HG03575 (cell line): ENCODE results near the gene C1QTNF12.

Experiments used
- ATAC-seq: cut with Tn5 transposase; IDR thresholded peaks from one replicate; pipeline ENCODE4 v1.9.1; 2021; ENCODE audit not compliant: unreplicated experiment, insufficient number of reproducible peaks, low FRiP score; ENCODE audit errors: extremely low read depth

The C1QTNF12 gene

DNA sequence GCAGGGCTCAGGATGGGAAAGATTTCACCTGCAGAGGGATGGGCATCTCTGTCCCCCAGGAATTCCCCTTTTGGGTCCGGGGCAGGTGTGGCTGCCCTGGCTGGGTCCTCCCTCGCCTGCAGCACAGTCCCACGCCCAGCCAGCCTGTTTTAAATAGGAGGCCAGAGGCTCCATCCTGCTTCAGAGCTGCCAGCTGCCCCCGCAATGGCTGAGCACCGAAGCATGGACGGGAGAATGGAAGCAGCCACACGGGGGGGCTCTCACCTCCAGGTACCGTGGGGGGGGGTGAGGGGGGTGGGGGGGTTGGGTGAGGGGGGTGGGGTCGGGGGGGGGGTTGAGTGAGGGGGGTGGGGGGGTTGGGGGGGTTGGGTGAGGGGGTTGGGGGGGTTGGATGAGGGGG is 37.3 kb upstream of the C1QTNF12 start:
- ATAC-seq, result no peak

- ATAC-seq, result no peak
These were observed 36.5 kb upstream of the C1QTNF12 start for GRCh38 chr1:1282998-1283397.

DNA sequence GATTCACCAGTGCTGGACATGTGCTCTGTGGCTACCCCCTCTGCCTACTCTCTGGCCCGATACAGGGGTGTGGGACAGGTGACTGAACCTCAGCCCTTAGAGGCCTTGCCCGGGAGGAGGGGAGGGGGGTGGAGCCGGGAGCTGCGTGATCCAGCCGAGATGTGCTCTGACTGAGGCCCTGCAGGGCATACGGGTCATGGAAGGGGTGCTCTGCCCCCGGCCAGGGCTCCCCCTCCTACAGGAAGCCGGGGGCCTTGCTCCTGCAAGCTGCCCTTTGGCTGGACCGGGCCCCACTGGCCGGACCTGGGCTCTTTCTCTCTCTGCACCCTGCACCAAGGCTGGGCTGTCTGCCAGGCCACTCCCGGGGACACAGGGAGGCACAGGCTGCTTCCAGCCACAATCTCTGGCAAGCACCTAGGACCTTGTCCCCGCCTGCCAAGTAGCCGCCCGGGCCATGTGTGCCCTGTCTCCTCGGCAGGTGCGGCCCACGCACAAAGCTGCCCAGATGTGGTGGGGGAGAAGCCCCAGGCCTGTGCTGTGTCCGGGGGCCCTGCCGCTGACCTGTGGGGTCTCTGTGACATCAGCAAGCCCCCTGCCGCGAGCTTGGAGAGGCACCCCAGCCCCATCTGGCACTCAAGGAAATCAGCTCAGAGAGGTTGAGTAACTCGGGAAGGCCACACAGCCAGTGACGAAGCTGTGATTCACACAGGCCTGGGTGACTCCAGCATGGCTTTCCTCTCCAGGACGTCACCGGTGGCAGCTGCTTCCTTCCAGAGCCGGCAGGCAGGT is 35.2 kb upstream of the C1QTNF12 start:
- ATAC-seq, result no peak

DNA sequence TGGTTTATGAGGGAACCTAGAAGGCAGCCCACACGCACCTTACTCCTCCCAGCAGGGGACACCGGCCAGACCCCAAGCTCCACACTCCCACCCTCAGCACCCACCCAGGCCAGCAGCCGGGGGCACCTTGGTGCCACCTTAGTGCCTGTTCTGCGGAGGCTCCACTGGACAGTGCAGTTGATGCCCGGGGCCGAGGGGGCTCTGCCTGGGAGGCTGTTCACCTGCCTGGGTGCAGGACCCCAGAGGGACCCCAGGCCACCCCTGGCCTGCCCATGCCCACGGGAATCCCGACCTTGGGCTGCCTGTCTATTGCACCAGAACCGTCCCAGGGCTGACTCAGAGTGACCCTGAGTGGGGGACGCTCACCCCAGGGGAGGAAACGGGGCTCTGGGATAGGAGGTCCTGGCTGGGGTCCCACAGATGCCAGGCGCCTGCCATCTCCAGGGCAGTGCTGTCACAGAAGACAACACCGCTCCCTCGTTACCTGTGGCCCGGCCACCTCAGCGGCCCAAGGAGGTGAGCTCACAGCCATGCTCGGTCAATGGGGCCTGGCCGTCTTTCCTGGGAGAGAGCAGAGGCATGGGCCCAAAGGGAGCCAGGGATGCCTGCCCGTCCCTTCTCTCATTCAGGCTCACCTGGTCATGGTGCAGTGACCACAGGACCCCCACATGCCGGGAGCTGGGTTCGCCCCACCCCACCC is 34.4 kb upstream of the C1QTNF12 start:
- ATAC-seq, result no peak

- no peak for ATAC-seq
These were observed 32.5 kb upstream of the C1QTNF12 start for GRCh38 chr1:1279028-1279427.

DNA sequence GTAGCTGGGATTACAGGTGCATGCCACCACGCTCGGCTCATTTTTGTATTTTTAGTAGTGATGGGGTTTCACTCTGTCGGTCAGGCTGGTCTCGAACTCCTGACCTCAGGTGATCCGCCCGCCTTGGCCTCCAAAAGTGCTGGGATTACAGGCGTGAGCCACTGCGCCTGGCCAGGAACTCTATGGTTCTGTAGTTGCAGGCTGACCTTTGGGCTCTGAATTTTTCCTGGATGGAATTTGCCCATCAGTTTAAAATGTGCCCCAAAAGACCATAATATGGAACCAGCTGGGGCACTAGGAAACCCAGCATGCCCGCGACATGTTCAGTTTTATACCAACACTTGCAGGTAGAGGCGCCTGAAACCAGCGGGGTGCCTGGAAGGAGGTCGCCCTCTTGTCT is 32.1 kb upstream of the C1QTNF12 start:
- no peak for ATAC-seq

- ATAC-seq, result no peak
These were observed 29.3 kb upstream of the C1QTNF12 start for GRCh38 chr1:1275836-1276235.

DNA sequence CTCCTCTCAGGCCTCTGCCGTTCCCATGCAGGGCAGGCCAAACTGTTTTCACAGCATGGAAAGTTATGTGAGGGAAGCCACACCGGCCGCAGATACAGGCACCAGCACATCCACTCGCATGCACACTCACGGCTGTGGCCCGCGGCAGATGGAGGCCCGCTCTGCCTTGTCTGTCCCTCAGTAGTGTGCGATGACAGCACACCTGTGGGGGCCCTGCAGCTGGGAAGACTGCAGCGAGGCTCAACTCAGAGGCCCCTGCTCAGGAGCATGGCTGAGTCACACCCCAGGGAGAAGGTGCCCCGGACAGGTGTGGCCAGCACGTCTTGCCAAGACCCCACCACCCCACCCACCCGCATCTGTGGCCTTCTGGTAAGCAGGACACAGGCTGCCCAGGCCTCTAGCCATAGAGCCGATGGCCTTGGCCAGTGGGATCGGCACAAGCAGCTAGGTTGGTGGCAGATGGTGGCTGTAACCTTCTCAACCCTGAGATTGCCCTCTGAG is 28.5 kb upstream of the C1QTNF12 start:
- no peak for ATAC-seq

DNA sequence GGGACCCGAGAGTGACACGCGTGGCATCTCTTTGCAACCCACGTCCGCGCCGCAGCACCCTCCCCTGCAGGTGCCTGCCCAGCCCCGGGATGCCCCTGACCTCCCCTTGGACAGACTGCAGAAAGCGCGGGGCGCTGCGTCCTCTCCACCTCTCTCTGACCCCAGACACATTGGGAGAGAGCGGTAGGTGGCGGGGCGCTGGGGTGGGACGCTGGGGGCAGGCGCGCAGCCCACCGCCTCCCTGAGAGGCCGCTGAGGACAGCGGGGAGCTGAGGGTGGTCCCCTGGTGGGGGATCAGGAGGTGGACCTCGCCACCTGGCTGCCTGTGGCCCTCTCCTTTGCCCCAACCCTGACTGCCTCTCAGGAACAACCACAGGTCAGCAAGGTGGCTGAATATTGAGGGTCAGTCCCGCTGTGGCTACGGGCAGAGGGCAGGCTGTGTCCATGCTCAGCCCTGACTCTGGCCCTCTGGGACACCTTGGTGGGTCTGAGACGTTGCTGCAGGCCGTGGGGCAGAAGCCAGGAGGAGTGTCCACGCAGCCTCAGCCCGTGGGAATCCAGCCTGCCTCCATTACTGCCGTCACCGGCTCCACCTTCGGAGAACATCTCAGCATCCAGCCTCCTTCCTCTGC is 27.9 kb upstream of the C1QTNF12 start:
- ATAC-seq, result no peak

DNA sequence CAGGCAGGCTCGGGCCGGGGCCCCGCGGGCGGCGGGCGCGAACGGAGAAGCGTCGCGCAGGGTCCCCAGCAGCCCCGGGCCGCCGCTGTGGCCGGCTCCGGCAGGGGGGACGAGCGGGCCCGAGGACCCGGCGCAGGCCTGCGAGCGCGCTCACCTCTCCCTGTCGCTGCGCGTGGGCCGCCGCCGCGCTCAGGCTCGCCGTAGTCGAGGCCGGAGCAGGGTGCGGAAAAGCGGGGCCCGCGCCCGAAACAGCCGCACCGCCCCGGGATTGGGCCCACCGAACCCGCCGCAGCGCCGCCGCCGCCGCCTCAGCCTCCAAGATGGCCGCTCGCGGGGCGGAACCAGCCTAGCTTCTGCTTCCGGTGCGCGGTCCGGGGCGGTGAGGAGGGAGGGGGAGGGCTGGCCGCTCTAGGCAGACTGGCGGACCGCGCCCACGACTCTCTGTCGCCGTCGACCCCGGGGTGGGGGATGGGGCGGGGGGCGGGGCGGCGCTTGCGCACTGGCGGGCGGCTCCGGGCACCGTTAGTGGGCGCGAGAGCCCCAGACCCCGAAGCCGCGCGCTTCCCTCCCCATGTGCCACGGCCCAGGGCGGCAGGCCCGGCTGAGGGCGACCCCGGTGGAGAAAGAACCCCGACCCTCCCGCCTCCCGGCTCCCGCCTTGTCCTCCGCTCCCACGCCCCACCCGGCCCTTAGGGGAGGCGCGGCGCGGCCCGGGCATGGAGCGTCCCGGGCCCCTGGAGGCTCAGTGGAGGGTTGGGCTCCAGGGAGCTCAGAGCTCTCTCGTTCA is 27.2 kb upstream of the C1QTNF12 start, which contains the start of gene UBE2J2:
Gene UBE2J2 (minus strand): TSS at position 343 of the 787 bp plus-strand sequence. CDS start 5,862 bp downstream, outside the sequence.
- ATAC-seq, result no peak

DNA sequence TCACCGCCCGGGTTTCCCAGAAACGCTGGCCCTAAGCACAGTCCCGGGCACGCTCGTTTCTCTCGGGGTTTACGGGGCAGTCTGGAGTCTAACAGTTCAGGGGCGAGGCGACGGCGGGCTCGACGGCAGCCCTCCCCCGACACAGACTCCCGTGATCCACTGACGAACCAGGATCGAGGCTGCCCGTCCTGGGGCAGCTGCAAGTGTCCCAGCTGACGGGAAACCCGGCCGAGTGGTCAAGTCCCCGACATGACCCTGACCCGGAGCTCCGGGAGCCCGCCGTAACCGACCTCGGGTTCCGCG is 26.6 kb upstream of the C1QTNF12 start:
- ATAC-seq, result no peak

DNA sequence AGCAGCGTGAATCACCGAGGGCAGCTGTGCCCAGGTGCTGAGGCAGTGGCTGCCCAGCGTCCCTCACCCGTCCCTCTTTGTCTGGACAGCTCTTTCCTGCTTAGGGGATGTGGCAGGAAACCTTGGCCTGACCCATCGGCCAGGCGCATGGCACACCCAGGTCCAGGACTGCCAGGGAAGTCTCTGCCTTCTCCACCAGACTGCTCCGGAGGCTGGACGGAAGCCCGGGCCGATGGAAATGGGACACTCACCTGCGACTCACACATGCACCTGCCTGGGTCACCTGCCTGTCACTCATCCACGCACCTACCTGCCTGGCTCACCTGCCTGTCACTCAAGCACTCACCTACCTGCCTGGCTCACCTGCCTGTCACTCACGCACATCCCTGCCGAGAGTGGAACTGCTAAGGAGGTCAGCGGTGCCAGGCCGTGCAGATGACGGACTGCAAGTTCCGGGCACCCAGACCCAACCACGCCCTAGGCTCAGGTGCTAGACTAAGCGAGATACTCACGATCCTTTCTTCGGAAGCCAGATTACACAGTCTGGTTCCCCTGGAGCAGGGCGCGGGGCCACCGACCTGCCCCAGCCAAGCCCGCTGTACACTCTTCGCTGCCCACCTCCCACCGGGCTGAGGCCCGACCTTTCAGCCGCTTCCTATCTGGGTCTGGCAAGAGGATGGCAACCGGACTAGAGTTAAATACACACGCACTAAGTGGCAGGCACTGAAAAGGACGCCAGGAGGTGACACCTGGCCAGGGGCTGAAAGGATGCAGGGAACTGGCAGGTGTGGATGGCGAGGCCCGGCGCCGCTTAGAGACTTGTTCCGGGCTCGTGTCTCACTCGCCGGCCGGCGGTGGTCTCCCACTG is 26.1 kb upstream of the C1QTNF12 start:
- ATAC-seq, result no peak

- ATAC-seq, result no peak
These were observed 24.3 kb upstream of the C1QTNF12 start for GRCh38 chr1:1270813-1271212.

DNA sequence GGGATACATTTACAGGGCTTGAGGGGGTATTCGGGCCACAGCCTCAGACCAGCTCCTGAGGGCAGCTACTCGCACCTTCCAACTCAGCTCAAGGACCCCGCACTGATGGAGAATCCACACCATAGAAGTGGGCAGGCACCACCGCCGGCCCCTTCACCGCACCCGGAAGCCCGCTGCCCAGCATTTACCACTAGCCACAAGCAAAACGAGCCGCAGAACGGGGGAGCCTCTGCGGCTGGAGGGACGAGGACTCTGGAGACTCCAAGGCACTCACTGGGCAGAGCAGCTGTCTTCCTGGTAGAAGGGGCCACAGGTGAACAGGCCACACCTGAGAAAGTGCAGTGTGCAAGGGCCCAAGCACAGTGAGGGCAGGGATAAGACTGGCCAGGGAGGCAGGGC is 21.8 kb upstream of the C1QTNF12 start:
- no peak for ATAC-seq

GRCh38 chr1:1267488-1268283 is 21.2 kb upstream of the C1QTNF12 start:
- ATAC-seq, result no peak

DNA sequence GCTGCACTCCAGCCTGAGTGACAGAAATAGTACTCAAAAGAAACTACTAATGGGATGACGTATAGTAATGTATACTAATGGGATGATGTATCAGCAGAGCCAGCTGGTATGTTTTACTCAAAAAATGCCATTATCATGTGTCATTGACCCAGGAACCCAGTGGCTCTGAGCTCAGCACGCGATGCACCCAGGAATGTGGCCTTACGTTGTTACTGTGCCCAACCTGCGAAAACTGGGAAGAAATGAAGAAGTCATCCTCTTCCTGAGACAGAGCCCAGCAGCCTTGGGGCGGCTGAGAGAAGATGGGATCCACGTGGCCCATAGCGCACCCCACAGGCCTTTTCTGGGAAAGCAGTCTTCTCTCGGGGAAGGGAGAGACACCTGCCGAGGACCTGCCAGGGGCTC is 18.3 kb upstream of the C1QTNF12 start:
- no peak for ATAC-seq

DNA sequence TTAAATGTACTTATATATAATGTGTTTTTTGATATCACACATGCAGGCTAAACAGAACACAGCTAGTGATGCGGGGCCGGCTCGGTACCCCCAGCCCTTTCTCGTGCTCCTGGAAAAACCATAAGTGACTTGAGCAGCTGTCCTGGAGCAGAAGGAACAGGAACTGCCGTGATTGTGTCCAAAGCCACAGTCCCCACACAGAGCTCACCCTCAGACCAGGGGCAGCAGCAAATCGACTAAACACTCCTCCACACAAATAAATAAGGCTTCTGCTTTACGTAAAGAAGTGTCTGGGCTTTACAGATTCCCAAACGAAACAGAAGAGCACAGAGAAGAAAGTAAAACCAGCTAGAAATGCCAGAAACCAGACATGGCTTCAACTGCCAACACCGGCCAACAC is 17.5 kb upstream of the C1QTNF12 start:
- no peak for ATAC-seq

DNA sequence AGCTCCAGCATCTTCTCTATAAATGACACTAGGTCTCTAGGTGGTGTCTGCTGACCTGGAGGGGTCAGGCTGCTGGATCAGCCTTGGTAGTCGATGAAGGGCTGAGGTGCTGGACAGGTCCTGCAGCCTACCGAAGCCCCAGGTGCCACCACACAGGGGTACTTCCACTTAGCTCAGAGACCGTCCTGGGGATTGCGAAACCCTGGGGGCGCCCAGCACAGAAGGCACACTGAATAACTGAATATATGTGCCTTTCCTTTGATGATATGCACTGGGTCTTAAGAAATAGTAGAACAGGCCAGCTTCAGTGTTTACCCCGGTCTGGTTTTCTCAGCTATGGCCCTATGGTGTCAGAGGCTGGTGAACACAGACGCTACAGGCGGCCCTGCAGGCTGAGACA is 16.2 kb upstream of the C1QTNF12 start:
- no peak for ATAC-seq
